Hematopoietic multipotent progenitor cell treated with erythropoietin and hydrocortisone succinate and interleukin-3 and kit ligand, for 6 days (in vitro differentiated cells): ENCODE data around the gene BOC.
A peak's percentile ranks its signal among the peaks of the same experiment; 100 is the strongest.
"Not testable (repeated sequence)": the region's sequence is repeated elsewhere in the genome, so short reads cannot be mapped to it uniquely, and the experiment has no call there.

Experiments used
- DNase-seq: peaks from one replicate; pipeline ENCODE4 v3.0.0-alpha.2; 2015

The BOC gene

GRCh38 chr3:113211330-113212149, at the start of gene BOC:
Gene BOC (plus strand): TSS chr3:113211557. CDS start chr3:113249803, 38,246 bp downstream.
- peak; percentile 4 for DNase-seq

GRCh38 chr3:113161661-113162060, 49.7 kb upstream of the BOC start:
- DNase-seq, result no peak

- DNase-seq, result no peak
Observed at GRCh38 chr3:113163152-113163551, 48.2 kb upstream of the BOC start.

GRCh38 chr3:113165841-113166240, 45.5 kb upstream of the BOC start:
- DNase-seq, result no peak

GRCh38 chr3:113166357-113166718, 45.0 kb upstream of the BOC start:
- no peak for DNase-seq

- no peak for DNase-seq
Observed at GRCh38 chr3:113166719-113167492, 44.5 kb upstream of the BOC start.

- no peak for DNase-seq
Observed at GRCh38 chr3:113167825-113168801, 43.2 kb upstream of the BOC start.

GRCh38 chr3:113169891-113170452, 41.4 kb upstream of the BOC start:
- no peak for DNase-seq

- no peak for DNase-seq
Observed at GRCh38 chr3:113170771-113171170, 40.6 kb upstream of the BOC start.

- not testable (repeated sequence) for DNase-seq
Observed at GRCh38 chr3:113171675-113172300, 39.6 kb upstream of the BOC start.

- no peak for DNase-seq
Observed at GRCh38 chr3:113173102-113173501, 38.3 kb upstream of the BOC start.

GRCh38 chr3:113174304-113174703, 37.1 kb upstream of the BOC start:
- DNase-seq, result no peak

GRCh38 chr3:113174801-113175485, 36.4 kb upstream of the BOC start:
- DNase-seq, result peak; percentile 19

GRCh38 chr3:113177526-113177925, 33.8 kb upstream of the BOC start:
- DNase-seq, result no peak

- DNase-seq, result no peak
Observed at GRCh38 chr3:113179235-113179824, 32.0 kb upstream of the BOC start.

- DNase-seq, result no peak
Observed at GRCh38 chr3:113183748-113184661, 27.4 kb upstream of the BOC start.

GRCh38 chr3:113185194-113185835, 26.0 kb upstream of the BOC start:
- DNase-seq, result no peak

- no peak for DNase-seq
Observed at GRCh38 chr3:113186566-113186965, 24.8 kb upstream of the BOC start.

GRCh38 chr3:113193288-113193687, 18.1 kb upstream of the BOC start:
- DNase-seq, result no peak
